Occipital lobe (tissue), 2 donors: ENCODE data around the gene FOXL2NB. TPM values are rescaled to one million over a fixed set of nuclear protein-coding genes. Genes with fewer than 3 reads are reported as not detected.

ENCODE experiments used
- DNase-seq: peaks from one replicate; lab custom pipeline; 2025; lab: John Stamatoyannopoulos, UW
- total RNA-seq: library from RNA; depleted of rRNA; stranded (reverse); fragments of >200 nt; gene quantifications from one replicate; pipeline ENCODE4 v1.2.3, GENCODE V29; 2014

FOXL2NB gene
- total RNA-seq, 1 donor from 2014 or later, result 0.16 TPM

DNA sequence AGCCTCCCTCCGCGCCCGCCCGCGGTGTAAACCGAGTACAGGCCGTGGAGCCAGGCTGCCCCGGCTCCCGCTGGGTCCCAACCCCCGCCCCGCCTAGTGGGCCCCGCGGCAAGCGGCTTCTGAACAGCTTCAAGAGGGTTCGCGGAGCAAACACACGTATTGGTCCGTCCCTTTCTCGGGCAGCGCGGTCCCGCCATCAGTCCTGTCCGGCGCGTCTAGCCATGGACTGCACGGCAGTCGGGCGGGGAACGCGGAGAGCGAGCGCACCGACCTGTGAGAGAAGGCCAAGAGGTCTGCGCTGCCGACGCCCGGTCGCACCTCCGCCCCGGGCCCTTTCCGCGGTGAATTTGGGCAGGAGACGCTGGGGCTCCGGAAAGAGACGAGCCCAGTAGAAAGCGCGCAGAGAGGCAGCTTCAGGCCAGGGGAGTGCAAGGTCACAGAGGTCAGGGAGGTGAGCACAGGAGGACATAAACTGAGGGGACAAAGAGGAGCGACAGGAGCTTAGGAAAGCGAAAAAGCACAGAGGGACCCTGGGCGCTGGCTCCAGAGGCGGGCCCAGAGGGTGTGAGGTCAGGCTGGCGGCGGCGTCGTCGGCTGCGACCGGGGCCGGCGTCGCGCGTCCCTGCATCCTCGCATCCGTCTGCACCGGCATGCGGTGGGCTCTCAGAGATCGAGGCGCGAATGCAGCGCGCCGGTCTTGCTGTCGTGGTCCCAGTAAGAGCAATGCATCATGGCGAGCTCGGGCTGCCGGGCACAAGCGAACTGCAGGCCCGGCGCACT lies 1.9 kb upstream of the FOXL2NB start:
- DNase-seq, result no peak

GRCh38 chr3:138945709-138946662 lies 1.0 kb upstream of the FOXL2NB start:
- no peak for DNase-seq

GRCh38 chr3:138947495-138948121 lies 591 bp downstream of the FOXL2NB start:
- DNase-seq, result no peak

DNA sequence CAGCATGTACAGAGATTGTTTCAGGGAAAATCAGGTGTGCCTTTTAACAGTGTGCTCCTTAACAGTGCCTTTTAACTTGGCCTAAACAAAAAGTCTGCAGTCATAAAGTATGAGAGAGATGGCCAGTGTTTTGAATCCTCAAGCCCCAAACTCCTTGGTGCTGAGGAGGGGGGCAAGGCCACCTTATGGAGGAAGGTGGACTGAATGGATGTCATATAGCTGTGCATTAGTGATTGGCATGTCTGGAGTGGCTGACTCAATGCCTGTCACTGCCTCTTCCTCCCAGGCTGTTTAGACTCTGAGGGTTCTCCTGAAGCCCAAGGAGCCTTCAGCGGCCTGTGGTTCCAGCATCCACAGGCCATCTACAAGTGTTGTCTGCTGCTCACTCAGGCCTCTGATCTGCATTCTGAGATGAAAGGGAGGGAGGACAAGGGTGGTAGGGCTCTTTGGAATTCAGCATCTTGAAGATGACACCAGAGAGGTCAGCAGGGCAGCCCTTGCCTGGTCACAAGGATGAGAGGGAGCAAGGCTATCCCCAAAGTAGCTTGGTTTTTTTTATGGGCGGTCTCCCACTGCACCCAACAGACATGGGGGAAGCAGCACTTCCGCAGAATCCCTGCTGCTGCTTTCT lies 1.5 kb downstream of the FOXL2NB start:
- DNase-seq, result no peak

- no peak for DNase-seq
Measured at GRCh38 chr3:138949002-138949418, 2.0 kb downstream of the FOXL2NB start.

- DNase-seq, result no peak
Measured at GRCh38 chr3:138949445-138950005, 2.5 kb downstream of the FOXL2NB start.

GRCh38 chr3:138950006-138950644 lies 3.1 kb downstream of the FOXL2NB start:
- DNase-seq, result no peak

DNA sequence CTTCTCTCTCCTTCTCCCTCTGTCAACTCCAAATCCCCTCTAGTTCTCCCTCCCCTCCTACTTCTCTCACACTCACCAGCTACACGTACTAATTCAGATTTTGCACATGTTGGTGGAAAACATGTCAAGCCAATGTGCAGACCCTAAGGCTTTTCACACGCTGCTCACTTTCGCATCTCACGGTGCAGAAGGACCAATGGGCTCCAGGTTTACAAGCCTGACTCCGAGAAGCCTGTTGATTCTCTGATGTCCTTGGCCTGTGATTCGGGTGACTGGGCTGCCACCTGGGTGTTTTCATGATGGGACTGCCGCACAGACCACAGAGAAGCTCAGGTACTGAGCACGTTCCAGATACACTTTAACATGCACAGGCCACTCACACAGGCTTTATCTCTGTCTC lies 3.7 kb downstream of the FOXL2NB start:
- DNase-seq, result no peak

- DNase-seq, result no peak
Measured at GRCh38 chr3:138960417-138960852, 13.4 kb downstream of the FOXL2NB start.

- DNase-seq, result no peak
Measured at GRCh38 chr3:138962854-138963560, 16.0 kb downstream of the FOXL2NB start.

- DNase-seq, result no peak
Measured at GRCh38 chr3:138964264-138964663, 17.2 kb downstream of the FOXL2NB start.

- no peak for DNase-seq
Measured at GRCh38 chr3:138964923-138965322, 17.9 kb downstream of the FOXL2NB start.

GRCh38 chr3:138971766-138972320 lies 24.8 kb downstream of the FOXL2NB start:
- no peak for DNase-seq

DNA sequence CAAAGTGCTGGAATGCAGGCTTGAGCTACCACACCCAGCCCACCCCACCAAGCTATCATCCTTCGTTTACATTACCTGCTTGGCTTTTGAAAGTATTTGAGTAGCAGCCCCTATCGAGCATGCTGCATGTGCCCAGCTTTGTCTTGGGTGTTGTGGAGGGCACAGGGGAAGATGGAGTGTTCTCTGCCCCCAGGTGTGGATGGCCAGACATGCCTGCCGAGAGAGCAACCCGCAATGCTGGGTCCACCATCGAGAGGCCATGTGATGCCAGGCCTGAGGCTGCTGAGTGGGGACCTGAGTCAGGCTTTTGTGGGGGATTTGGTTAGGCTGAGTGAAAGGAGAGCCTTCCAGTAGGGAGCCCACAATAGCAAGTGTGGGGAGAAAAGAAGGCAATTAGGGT lies 25.9 kb downstream of the FOXL2NB start:
- no peak for DNase-seq

DNA sequence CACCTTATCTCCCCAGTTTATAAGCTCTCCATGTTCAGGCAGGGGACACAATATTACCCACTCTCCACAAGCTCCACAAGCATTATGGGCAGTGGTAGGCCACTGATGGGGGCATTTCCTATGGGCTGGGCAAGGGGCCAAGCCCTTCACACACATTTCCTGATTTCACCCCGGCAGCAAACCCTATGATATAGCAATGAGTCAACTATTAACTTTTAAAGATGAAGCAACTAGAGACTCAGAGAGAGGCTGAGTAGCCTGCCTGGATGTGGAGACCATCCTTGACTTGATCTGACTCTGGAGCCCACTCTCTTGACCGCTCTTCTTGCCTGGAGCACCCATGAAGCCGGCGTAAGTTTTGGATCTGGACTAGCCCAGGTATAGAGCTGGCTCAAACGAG lies 27.4 kb downstream of the FOXL2NB start:
- no peak for DNase-seq

- no peak for DNase-seq
Measured at GRCh38 chr3:138975351-138975750, 28.3 kb downstream of the FOXL2NB start.

DNA sequence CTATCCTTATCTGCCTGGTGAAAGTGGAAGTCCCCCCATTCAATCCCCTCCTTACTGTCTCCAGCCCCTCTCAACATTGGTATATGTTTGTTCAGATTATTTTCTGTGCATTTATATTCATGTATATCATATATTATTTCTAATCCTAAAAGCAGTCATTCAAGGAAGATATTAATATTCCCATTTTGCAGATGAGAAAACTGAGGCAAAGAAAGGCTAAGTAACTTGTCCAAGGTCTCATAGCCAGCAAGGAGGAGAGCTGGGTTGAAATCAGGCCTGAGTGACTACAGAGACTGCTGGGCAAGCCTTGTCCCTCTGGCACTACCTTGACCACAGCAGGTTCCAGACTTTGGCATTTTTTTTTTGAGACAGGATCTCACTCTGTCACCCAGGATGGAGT lies 29.0 kb downstream of the FOXL2NB start:
- DNase-seq, result no peak

- DNase-seq, result no peak
Measured at GRCh38 chr3:138984816-138985215, 37.8 kb downstream of the FOXL2NB start.

DNA sequence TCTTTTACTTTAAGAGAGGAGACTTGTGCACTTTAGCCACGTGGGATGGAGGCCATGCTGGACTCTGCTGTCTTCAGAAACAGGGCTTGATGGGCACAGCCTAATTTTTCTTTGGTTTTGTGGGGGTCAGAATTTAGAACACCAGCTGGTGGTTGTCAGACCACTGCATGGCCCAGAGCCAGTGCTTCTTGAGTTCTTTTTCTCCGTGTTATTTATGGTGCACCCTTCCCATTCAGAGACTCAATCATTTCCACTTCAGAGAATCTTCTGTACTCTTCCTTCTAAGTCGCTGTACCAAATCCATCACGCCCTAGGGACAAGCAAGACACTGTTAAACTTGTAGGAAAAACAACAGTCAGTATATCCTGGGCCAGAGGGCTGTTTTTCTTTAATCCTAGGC lies 38.9 kb downstream of the FOXL2NB start:
- DNase-seq, result no peak

DNA sequence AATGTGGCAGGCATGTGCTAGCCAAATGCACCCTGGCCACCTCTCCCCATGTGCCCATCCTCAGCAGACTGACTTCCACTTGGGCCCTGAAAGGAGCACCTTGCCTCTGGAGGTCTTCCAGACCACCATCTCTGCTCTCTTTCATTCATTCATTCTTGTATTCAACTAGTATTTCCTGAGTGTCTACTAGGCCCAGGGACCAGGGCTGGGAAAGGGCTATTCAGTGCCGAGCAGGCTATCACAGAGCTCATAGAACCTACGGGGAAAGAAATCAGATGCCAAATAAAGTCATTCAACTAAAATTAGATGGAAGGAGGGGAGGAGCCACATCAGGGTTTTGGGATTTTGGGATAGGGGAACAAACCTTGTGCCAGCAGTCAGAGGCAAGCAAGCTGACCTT lies 40.2 kb downstream of the FOXL2NB start:
- DNase-seq, result no peak
